AG09319 (cell line): ENCODE results near the gene ITK.

Experiments used
- DNase-seq: peaks from one replicate; pipeline ENCODE4 v3.0.0-alpha.2; 2010; ENCODE audit warnings: low read depth; ENCODE audit errors: extremely low read depth
- TF ChIP-seq, protein P1 (sequence below): IDR thresholded peaks from 2 replicates; pipeline ENCODE4 v1.5.1; 2011; ENCODE audit warnings: low read depth, mild to moderate bottlenecking, inconsistent platforms, low read length, moderate library complexity

Gene ITK

DNA sequence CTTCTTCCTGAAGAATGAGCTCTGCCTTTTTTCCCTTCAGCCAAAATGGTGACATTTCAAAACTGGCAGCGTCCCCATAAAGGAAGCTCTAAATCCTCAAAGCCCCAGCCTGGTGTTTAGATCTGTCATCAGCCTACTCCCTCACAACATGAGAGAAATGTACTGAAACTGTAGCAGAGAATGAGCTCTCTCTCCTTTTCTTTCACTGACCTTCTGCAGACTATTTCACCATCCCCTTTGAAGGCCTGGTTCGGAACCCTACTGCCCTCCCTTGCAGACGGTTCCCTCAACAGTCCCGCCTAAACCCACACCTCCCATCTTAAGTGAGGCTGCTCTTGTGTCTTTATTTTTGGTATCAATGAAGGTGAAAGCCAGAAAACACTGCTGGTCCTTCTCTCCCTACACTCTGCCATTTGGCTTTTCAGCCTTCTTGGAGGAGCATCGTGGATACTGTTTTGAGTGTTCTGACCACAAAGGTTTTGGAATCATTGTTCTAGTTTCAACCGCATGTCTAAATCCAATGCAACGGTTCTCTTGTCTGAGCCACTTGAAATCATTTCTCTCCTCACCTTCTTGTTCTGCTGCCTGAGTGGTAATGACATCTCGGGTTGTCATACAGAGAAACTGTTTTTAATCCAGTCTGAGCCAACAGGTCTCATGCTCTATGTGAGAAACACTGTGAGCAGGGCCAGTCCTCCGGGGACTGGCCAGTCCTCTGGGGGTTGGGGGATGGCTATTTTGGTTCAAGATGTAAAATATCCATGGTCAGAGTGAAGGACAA, 39.0 kb downstream of the ITK start:
- TF ChIP-seq, protein P1, sequence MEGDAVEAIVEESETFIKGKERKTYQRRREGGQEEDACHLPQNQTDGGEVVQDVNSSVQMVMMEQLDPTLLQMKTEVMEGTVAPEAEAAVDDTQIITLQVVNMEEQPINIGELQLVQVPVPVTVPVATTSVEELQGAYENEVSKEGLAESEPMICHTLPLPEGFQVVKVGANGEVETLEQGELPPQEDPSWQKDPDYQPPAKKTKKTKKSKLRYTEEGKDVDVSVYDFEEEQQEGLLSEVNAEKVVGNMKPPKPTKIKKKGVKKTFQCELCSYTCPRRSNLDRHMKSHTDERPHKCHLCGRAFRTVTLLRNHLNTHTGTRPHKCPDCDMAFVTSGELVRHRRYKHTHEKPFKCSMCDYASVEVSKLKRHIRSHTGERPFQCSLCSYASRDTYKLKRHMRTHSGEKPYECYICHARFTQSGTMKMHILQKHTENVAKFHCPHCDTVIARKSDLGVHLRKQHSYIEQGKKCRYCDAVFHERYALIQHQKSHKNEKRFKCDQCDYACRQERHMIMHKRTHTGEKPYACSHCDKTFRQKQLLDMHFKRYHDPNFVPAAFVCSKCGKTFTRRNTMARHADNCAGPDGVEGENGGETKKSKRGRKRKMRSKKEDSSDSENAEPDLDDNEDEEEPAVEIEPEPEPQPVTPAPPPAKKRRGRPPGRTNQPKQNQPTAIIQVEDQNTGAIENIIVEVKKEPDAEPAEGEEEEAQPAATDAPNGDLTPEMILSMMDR, result no peak
- no peak for DNase-seq

DNA sequence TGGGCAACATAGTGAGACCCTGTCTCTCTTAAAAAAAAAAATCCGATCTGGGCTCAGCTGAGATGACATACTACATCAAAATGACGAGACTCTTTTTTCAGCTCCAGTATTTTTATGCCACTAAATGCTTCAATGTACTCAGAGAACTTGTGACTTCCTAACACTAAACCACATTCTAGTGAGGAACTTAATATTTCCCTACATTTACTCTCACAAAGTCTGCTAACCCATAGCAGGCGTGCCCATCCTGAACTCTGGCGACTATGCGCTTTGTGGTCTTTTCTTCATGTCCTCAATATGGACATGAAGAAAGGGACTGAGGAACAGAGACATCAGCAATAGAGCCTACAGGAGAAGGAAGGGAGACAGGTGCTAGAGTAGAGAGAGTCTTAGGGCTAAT, 41.3 kb downstream of the ITK start:
- DNase-seq, result no peak
- TF ChIP-seq, protein P1, result no peak

DNA sequence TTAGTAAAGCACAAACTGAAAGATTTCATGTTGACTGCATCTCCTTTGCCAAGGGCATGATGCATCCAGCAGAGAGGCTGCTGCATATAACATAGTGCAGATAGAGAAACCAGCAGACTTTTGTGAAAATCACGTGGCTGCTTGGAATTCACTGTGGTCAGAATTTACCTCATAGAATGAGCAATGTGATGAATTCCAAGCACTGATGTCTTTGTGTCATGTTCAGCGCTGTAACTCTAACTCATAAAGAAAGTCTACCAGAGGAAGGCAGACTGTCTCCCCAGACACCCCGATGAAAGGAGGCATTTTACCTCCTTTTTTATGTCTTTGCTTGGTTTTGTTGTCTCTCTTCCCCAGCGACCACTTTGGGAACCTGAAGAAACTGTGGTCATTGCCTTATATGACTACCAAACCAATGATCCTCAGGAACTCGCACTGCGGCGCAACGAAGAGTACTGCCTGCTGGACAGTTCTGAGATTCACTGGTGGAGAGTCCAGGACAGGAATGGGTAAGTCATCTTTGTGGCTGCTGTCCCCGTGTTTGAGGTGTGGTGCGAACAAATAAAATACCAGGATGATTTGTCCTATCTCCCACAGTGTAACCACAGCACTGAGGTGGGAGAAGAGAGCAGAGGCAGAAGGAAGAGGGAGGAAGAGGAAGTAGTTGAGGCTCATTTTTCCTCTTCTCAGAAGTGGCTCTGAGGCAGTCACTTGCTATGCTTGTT, 42.0 kb downstream of the ITK start:
- no peak for DNase-seq
- TF ChIP-seq, protein P1, result no peak

DNA sequence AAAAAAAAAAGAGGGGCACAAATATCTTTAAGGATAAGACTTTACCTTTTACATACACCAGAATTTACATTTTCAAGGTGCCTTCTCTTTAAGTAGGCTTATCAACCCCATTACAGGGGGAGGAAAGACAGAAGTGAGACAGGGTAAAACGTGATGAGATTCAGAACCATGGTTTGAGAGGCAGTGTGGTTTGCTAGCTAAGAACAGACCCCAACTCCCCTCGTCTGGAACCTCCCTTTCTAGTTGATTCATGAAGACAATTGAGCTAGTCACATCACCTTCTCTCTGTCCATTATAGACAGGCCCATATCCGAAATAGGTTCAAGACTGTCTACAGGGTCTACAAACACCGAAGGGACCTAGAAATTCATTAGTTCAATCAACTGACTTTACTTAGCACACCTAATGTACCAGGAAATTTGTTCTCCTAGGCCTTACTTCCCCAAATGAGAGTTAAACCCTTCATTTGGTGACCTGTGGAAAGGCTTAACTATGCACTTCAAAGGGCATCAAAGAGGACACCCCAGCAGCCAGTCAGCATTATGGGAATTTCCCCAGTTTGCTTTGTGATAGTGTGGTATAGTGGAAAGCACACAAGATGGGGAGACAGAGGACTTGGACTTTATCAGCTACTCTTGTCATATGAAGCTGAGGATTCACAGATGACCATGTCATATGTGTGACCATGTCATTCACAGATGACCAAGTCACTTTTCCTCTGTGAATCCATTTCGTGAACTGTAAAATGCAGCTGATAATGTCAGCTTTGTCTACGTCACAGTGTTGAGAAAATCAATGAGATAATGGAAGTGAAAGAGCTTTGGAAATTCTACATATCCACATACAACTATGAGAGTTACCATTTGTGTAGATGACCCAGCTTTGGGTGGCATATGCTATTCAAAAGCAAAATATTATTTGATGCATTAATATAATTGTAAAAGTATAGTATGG, 45.1 kb downstream of the ITK start:
- DNase-seq, result no peak
- TF ChIP-seq, protein P1, result no peak

DNA sequence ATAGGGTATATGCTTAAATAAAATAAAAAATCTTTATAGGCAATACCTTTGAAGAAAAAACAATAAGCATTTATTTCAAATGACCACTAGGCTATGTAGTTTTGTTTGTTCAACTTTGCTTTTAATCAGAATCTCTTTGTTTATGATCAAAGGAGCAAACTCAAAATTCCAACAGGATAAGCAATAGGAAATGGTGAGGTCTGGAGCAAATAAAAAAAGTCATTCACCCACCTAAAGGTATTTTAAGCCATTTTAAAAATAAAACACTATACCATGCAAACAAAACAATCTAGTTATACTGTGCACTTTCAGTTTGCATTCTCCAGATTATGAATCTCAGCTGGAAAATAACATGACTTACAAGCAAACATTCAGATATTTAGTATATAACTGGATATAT, 50.0 kb downstream of the ITK start:
- TF ChIP-seq, protein P1, result no peak
- no peak for DNase-seq

DNA sequence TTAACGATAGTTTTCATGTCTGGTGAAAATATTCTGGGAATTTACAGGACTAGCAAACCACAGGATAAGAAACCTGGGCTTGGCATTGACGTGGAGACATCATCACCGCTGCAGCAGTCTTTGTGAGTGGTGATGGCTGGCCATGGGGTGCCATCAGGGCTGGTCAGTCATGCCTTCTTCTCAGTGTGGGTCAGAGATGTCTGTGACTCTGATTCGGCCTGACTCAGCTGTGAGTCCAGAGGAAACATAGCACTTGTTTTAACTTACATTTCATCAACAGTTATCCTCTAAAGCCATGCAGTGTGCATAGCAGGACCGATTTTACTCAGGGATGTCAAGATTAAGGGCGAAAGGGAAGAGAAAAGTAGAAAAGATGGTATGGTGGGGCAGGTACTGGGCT, 52.1 kb downstream of the ITK start:
- TF ChIP-seq, protein P1, result no peak

DNA sequence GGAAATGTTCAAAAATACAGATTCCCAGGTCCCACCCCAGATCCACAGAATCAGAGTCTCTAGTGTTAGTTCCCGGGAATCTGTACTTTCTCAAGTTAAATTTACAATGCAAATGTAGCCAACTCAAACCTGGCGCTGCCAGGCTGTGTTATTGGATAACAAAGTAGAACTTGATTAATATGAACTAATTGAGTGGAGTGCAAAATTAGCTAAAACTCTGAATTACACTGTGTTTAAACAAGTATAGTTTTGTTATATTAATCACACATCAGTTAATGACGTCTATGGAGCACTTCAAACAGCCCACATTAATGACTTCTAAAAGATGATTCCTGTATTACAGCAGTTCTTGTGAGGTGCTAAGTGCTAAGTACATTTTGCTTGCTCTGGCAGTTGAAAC, 52.9 kb downstream of the ITK start:
- no peak for DNase-seq
- TF ChIP-seq, protein P1, result no peak

More for the DNA sequence above, 52.1 kb downstream of the ITK start:
- no peak for DNase-seq
